ENCODE results near the gene RNF114. TPM values are rescaled to one million over a fixed set of nuclear protein-coding genes. Genes with fewer than 3 reads are reported as not detected.

Gene RNF114
- total RNA-seq, 1 donor from 2014 or later: 35.0 TPM

- Histone ChIP-seq H3K27me3 (ENCODE audit: control insufficient read depth in 3 of 3, insufficient read depth in 3 of 3, low read length in 3 of 3) (no peaks in the 10 kb centered on the region), H3K9ac (ENCODE audit: low read depth in 1 of 3, low read length in 3 of 3) (no peak overlapping the region), H3K36me3 (ENCODE audit: control insufficient read depth in 3 of 3, insufficient read depth in 3 of 3, low read length in 3 of 3) (peaks cover 35 to 36% (median 35%) of the 10 kb centered on the region in 3 donors), H3K4me1 (ENCODE audit: control insufficient read depth in 3 of 3, insufficient read depth in 3 of 3, low read length in 3 of 3) (peaks cover 6 to 21% (median 19%) of the 10 kb centered on the region in 3 donors), H3K4me3 (ENCODE audit: low read length in 3 of 3) (no peak overlapping the region), H3K27ac (ENCODE audit: low read depth, low read length) (no peak overlapping the region), H3K9me3 (ENCODE audit: control insufficient read depth in 3 of 3, low read length in 3 of 3) (no peaks in the 10 kb centered on the region)
Observed at GRCh38 chr20:49904440-49905214, 31.6 kb upstream of the RNF114 start.

- peaks cover 35 to 37% (median 36%) of the 10 kb centered on the region in 3 donors for H3K36me3 ChIP-seq (ENCODE audit: control insufficient read depth in 3 of 3, insufficient read depth in 3 of 3, low read length in 3 of 3)
- no peaks in the 10 kb centered on the region for H3K27me3 ChIP-seq (ENCODE audit: control insufficient read depth in 3 of 3, insufficient read depth in 3 of 3, low read length in 3 of 3)
- no peak overlapping the region for H3K27ac ChIP-seq (ENCODE audit: low read depth, low read length)
- H3K4me3 ChIP-seq (ENCODE audit: low read length in 3 of 3): no peak overlapping the region
- H3K9me3 ChIP-seq (ENCODE audit: control insufficient read depth in 3 of 3, low read length in 3 of 3): no peaks in the 10 kb centered on the region
- H3K9ac ChIP-seq (ENCODE audit: low read depth in 1 of 3, low read length in 3 of 3): no peak overlapping the region
- peaks cover 15 to 30% (median 27%) of the 10 kb centered on the region in 3 donors for H3K4me1 ChIP-seq (ENCODE audit: control insufficient read depth in 3 of 3, insufficient read depth in 3 of 3, low read length in 3 of 3)
Observed at GRCh38 chr20:49905415-49906091, 30.6 kb upstream of the RNF114 start.

GRCh38 chr20:49906101-49906604 lies 30.0 kb upstream of the RNF114 start:
- Histone ChIP-seq H3K9me3 (ENCODE audit: control insufficient read depth in 3 of 3, low read length in 3 of 3) (no peaks in the 10 kb centered on the region), H3K36me3 (ENCODE audit: control insufficient read depth in 3 of 3, insufficient read depth in 3 of 3, low read length in 3 of 3) (peaks cover 35 to 37% (median 36%) of the 10 kb centered on the region in 3 donors), H3K4me1 (ENCODE audit: control insufficient read depth in 3 of 3, insufficient read depth in 3 of 3, low read length in 3 of 3) (peaks cover 21 to 33% (median 31%) of the 10 kb centered on the region in 3 donors), H3K27me3 (ENCODE audit: control insufficient read depth in 3 of 3, insufficient read depth in 3 of 3, low read length in 3 of 3) (no peaks in the 10 kb centered on the region), H3K27ac (ENCODE audit: low read depth, low read length) (no peak overlapping the region), H3K4me3 (ENCODE audit: low read length in 3 of 3) (no peak overlapping the region), H3K9ac (ENCODE audit: low read depth in 1 of 3, low read length in 3 of 3) (no peak overlapping the region)

- Histone ChIP-seq H3K36me3 (ENCODE audit: control insufficient read depth in 3 of 3, insufficient read depth in 3 of 3, low read length in 3 of 3) (peaks cover 35 to 37% (median 36%) of the 10 kb centered on the region in 3 donors), H3K27ac (ENCODE audit: low read depth, low read length) (no peak overlapping the region), H3K4me3 (ENCODE audit: low read length in 3 of 3) (no peak overlapping the region), H3K9ac (ENCODE audit: low read depth in 1 of 3, low read length in 3 of 3) (no peak overlapping the region), H3K4me1 (ENCODE audit: control insufficient read depth in 3 of 3, insufficient read depth in 3 of 3, low read length in 3 of 3) (peaks cover 21 to 30% (median 29%) of the 10 kb centered on the region in 3 donors), H3K9me3 (ENCODE audit: control insufficient read depth in 3 of 3, low read length in 3 of 3) (no peaks in the 10 kb centered on the region), H3K27me3 (ENCODE audit: control insufficient read depth in 3 of 3, insufficient read depth in 3 of 3, low read length in 3 of 3) (no peaks in the 10 kb centered on the region)
Observed at GRCh38 chr20:49906615-49907154, 29.5 kb upstream of the RNF114 start.

GRCh38 chr20:49907405-49908257 lies 28.6 kb upstream of the RNF114 start:
- Histone ChIP-seq H3K4me3 (ENCODE audit: low read length in 3 of 3) (no peak overlapping the region), H3K4me1 (ENCODE audit: control insufficient read depth in 3 of 3, insufficient read depth in 3 of 3, low read length in 3 of 3) (peaks cover 25 to 37% (median 33%) of the 10 kb centered on the region in 3 donors), H3K36me3 (ENCODE audit: control insufficient read depth in 3 of 3, insufficient read depth in 3 of 3, low read length in 3 of 3) (peaks cover 35 to 37% (median 36%) of the 10 kb centered on the region in 3 donors), H3K9ac (ENCODE audit: low read depth in 1 of 3, low read length in 3 of 3) (peak overlapping the region in 1 of 3 donors; percentile 8), H3K27ac (ENCODE audit: low read depth, low read length) (no peak overlapping the region), H3K9me3 (ENCODE audit: control insufficient read depth in 3 of 3, low read length in 3 of 3) (no peaks in the 10 kb centered on the region), H3K27me3 (ENCODE audit: control insufficient read depth in 3 of 3, insufficient read depth in 3 of 3, low read length in 3 of 3) (no peaks in the 10 kb centered on the region)

GRCh38 chr20:49908258-49908565 lies 28.0 kb upstream of the RNF114 start:
- Histone ChIP-seq H3K27me3 (ENCODE audit: control insufficient read depth in 3 of 3, insufficient read depth in 3 of 3, low read length in 3 of 3) (no peaks in the 10 kb centered on the region), H3K27ac (ENCODE audit: low read depth, low read length) (no peak overlapping the region), H3K4me1 (ENCODE audit: control insufficient read depth in 3 of 3, insufficient read depth in 3 of 3, low read length in 3 of 3) (peaks cover 30 to 42% (median 37%) of the 10 kb centered on the region in 3 donors), H3K4me3 (ENCODE audit: low read length in 3 of 3) (no peak overlapping the region), H3K9ac (ENCODE audit: low read depth in 1 of 3, low read length in 3 of 3) (no peak overlapping the region), H3K9me3 (ENCODE audit: control insufficient read depth in 3 of 3, low read length in 3 of 3) (no peaks in the 10 kb centered on the region), H3K36me3 (ENCODE audit: control insufficient read depth in 3 of 3, insufficient read depth in 3 of 3, low read length in 3 of 3) (peaks cover 35 to 37% (median 36%) of the 10 kb centered on the region in 3 donors)

- no peaks in the 10 kb centered on the region for H3K27me3 ChIP-seq (ENCODE audit: control insufficient read depth in 3 of 3, insufficient read depth in 3 of 3, low read length in 3 of 3)
- peaks cover 26 to 33% (median 27%) of the 10 kb centered on the region in 3 donors for H3K36me3 ChIP-seq (ENCODE audit: control insufficient read depth in 3 of 3, insufficient read depth in 3 of 3, low read length in 3 of 3)
- H3K9ac ChIP-seq (ENCODE audit: low read depth in 1 of 3, low read length in 3 of 3): peak overlapping the region; percentile 67 to 93 (median 89)
- no peaks in the 10 kb centered on the region for H3K9me3 ChIP-seq (ENCODE audit: control insufficient read depth in 3 of 3, low read length in 3 of 3)
- peak overlapping the region; percentile 86 for H3K27ac ChIP-seq (ENCODE audit: low read depth, low read length)
- H3K4me3 ChIP-seq (ENCODE audit: low read length in 3 of 3): peak overlapping the region; percentile 67 to 84 (median 72)
- peaks cover 45 to 57% (median 52%) of the 10 kb centered on the region in 3 donors for H3K4me1 ChIP-seq (ENCODE audit: control insufficient read depth in 3 of 3, insufficient read depth in 3 of 3, low read length in 3 of 3)
Observed at GRCh38 chr20:49909499-49910339, 26.5 kb upstream of the RNF114 start.

GRCh38 chr20:49910340-49910706 lies 25.9 kb upstream of the RNF114 start:
- Histone ChIP-seq H3K4me1 (ENCODE audit: control insufficient read depth in 3 of 3, insufficient read depth in 3 of 3, low read length in 3 of 3) (peaks cover 48 to 60% (median 54%) of the 10 kb centered on the region in 3 donors), H3K4me3 (ENCODE audit: low read length in 3 of 3) (peak overlapping the region; percentile 67 to 84 (median 72)), H3K36me3 (ENCODE audit: control insufficient read depth in 3 of 3, insufficient read depth in 3 of 3, low read length in 3 of 3) (peaks cover 22 to 28% (median 23%) of the 10 kb centered on the region in 3 donors), H3K9me3 (ENCODE audit: control insufficient read depth in 3 of 3, low read length in 3 of 3) (no peaks in the 10 kb centered on the region), H3K27me3 (ENCODE audit: control insufficient read depth in 3 of 3, insufficient read depth in 3 of 3, low read length in 3 of 3) (no peaks in the 10 kb centered on the region), H3K27ac (ENCODE audit: low read depth, low read length) (peak overlapping the region; percentile 86), H3K9ac (ENCODE audit: low read depth in 1 of 3, low read length in 3 of 3) (peak overlapping the region; percentile 67 to 93 (median 89))

All from skeletal muscle tissue (tissue), 4 donors.